Thymus (tissue), 14 donors: ENCODE measurements around the gene RGN. TPM values are rescaled to one million over a fixed set of nuclear protein-coding genes. Genes with fewer than 3 reads are reported as not detected.

Source experiments
- DNase-seq, 9 donors: peaks; one replicate each; pipeline ENCODE4 v3.0.0-alpha.2; 2013; ENCODE audit warnings: low spot score in 9 of 9, low read depth in 6 of 9, missing footprints in 1 of 9
- H3K27ac ChIP-seq, 2 donors: one replicate each; pipeline ENCODE4 v1.5.1; 2013; ENCODE audit warnings: control low read depth in 1 of 2, low read depth in 1 of 2, low read length in 1 of 2, mild to moderate bottlenecking in 1 of 2, moderate library complexity in 1 of 2
- H3K27me3 ChIP-seq, 2 donors: one replicate each; pipeline ENCODE4 v1.5.1; 2013; ENCODE audit warnings: low read length in 1 of 2; ENCODE audit not compliant: control insufficient read depth in 2 of 2, insufficient read depth in 1 of 2
- H3K36me3 ChIP-seq, 2 donors: one replicate each; pipeline ENCODE4 v1.5.1; 2013; ENCODE audit warnings: low read length in 1 of 2, mild to moderate bottlenecking in 1 of 2, moderate library complexity in 1 of 2; ENCODE audit not compliant: control insufficient read depth in 2 of 2, insufficient read depth in 2 of 2
- H3K4me1 ChIP-seq, 2 donors: one replicate each; pipeline ENCODE4 v1.5.1; 2013; ENCODE audit warnings: low read length in 2 of 2; ENCODE audit not compliant: control insufficient read depth in 2 of 2, insufficient read depth in 2 of 2
- H3K4me3 ChIP-seq, 2 donors: one replicate each; pipeline ENCODE4 v1.5.1; 2013; ENCODE audit warnings: low read length in 2 of 2, control low read depth in 1 of 2, mild to moderate bottlenecking in 1 of 2
- H3K9me3 ChIP-seq, 2 donors: one replicate each; pipeline ENCODE4 v1.5.1; 2013; ENCODE audit warnings: low read length in 1 of 2, mild to moderate bottlenecking in 1 of 2; ENCODE audit not compliant: control insufficient read depth in 2 of 2, insufficient read depth in 1 of 2
- WGBS: extraction: QIAGEN DNeasy Blood & Tissue Kit; methylation state at CpG from one replicate; pipeline ENCODE4 v1.1.7; 2013; 5-methylcytosine and 5-hydroxymethylcytosine counted together
- long read RNA-seq, 10 donors: transcript quantifications; one replicate each; lab custom pipeline, GENCODE V29; 2026
- polyA plus RNA-seq: library from polyadenylated mRNA; stranded (reverse); fragments of 200-250 nt; gene quantifications from one replicate; pipeline ENCODE4 v1.2.3, GENCODE V29; 2013
- total RNA-seq: library from RNA; stranded (reverse); fragments of 120-200 nt; gene quantifications from one replicate; pipeline ENCODE4 v1.2.4, GENCODE V29; 2013
- donor health status: healthy.

The RGN gene
- total RNA-seq (0.28 TPM), polyA plus RNA-seq (2.3 TPM)
- long read RNA-seq, donor 1, result 0 reads
- long read RNA-seq, donor 2, result 0 reads
- long read RNA-seq, donor 3, result 0 reads
- long read RNA-seq, donor 4, result 0 reads
- long read RNA-seq, donor 5, partial matches to known transcripts, result 0 of 2 reads
- long read RNA-seq, donor 5, other reads (novel, unspliced or antisense), result 0 of 2 reads
- long read RNA-seq, donor 6, result 0 reads
- long read RNA-seq, donor 7, result 0 reads
- long read RNA-seq, donor 8, result 0 reads
- long read RNA-seq, donor 9, result 0 reads
- long read RNA-seq, donor 10, result 0 reads

- Histone ChIP-seq H3K27ac (no peak within 1 kb of the TSS), H3K9me3 (no peaks in the 10 kb centered on the region), H3K27me3 (peaks cover 0 to 8% of the 10 kb centered on the region in 2 donors), H3K4me3 (no peak within 1 kb of the TSS), H3K4me1 (no peaks in the 10 kb centered on the region), H3K36me3 (no peaks in the 10 kb centered on the region)
- no peak for DNase-seq
- 76% methylated on average over 59 of the region's 59 CpGs for WGBS
Observed at GRCh38 chrX:47078129-47079043, at the start of gene RGN. TSS of gene RGN (plus strand) at chrX:47078443. CDS start at chrX:47081145, 2,702 bp downstream.

- Histone ChIP-seq H3K4me1 (no peaks in the 10 kb centered on the region), H3K4me3 (no peak overlapping the region), H3K9me3 (no peaks in the 10 kb centered on the region), H3K27ac (no peak overlapping the region), H3K36me3 (peaks cover 0 to 2% of the 10 kb centered on the region in 2 donors), H3K27me3 (no peaks in the 10 kb centered on the region)
- peak in 8 of 9 donors; percentile 30 to 80 (median 46) for DNase-seq
Observed at GRCh38 chrX:47030339-47030738, 47.9 kb upstream of the RGN start.

- 95% methylated on average over 5 of the region's 5 CpGs for WGBS
Observed at GRCh38 chrX:47047989-47048388, 30.3 kb upstream of the RGN start.

GRCh38 chrX:47059142-47059874 is 18.9 kb upstream of the RGN start:
- Histone ChIP-seq H3K27ac (no peak overlapping the region), H3K4me3 (no peak overlapping the region), H3K9me3 (no peaks in the 10 kb centered on the region), H3K36me3 (peaks cover 0 to 13% of the 10 kb centered on the region in 2 donors), H3K27me3 (no peaks in the 10 kb centered on the region), H3K4me1 (no peaks in the 10 kb centered on the region)
- no peak for DNase-seq
- 100% methylated on average over 1 of the region's 1 CpG for WGBS

More at GRCh38 chrX:47047989-47048388, 30.3 kb upstream of the RGN start:
- Histone ChIP-seq H3K4me1 (no peaks in the 10 kb centered on the region), H3K27ac (no peak overlapping the region), H3K27me3 (no peaks in the 10 kb centered on the region), H3K36me3 (no peaks in the 10 kb centered on the region), H3K9me3 (no peaks in the 10 kb centered on the region), H3K4me3 (no peak overlapping the region)
- DNase-seq, result no peak

- WGBS, result 95% methylated on average over 2 of the region's 2 CpGs
- Histone ChIP-seq H3K9me3 (no peaks in the 10 kb centered on the region), H3K4me3 (no peak overlapping the region), H3K27me3 (no peaks in the 10 kb centered on the region), H3K4me1 (no peaks in the 10 kb centered on the region), H3K36me3 (peaks cover 0 to 13% of the 10 kb centered on the region in 2 donors), H3K27ac (no peak overlapping the region)
- DNase-seq, result no peak
Observed at GRCh38 chrX:47060708-47061107, 17.5 kb upstream of the RGN start.

GRCh38 chrX:47061238-47061919 is 16.9 kb upstream of the RGN start:
- no peak for DNase-seq
- Histone ChIP-seq H3K27me3 (no peaks in the 10 kb centered on the region), H3K27ac (no peak overlapping the region), H3K36me3 (peaks cover 0 to 13% of the 10 kb centered on the region in 2 donors), H3K4me1 (no peaks in the 10 kb centered on the region), H3K9me3 (no peaks in the 10 kb centered on the region), H3K4me3 (no peak overlapping the region)
- WGBS, result 92% methylated on average over 2 of the region's 2 CpGs

GRCh38 chrX:47063179-47063578 is 15.1 kb upstream of the RGN start:
- no peak for DNase-seq
- H3K4me1 ChIP-seq, result no peaks in the 10 kb centered on the region
- peaks cover 0 to 4% of the 10 kb centered on the region in 2 donors for H3K36me3 ChIP-seq
- 100% methylated on average over 2 of the region's 2 CpGs for WGBS
- no peak overlapping the region for H3K27ac ChIP-seq
- H3K27me3 ChIP-seq, result no peaks in the 10 kb centered on the region
- H3K4me3 ChIP-seq, result no peak overlapping the region
- no peaks in the 10 kb centered on the region for H3K9me3 ChIP-seq

- DNase-seq, result no peak
- Histone ChIP-seq H3K4me1 (no peaks in the 10 kb centered on the region), H3K9me3 (no peaks in the 10 kb centered on the region), H3K36me3 (no peaks in the 10 kb centered on the region), H3K27me3 (no peaks in the 10 kb centered on the region), H3K27ac (no peak overlapping the region), H3K4me3 (no peak overlapping the region)
- WGBS, result 96% methylated on average over 3 of the region's 3 CpGs
Observed at GRCh38 chrX:47068214-47068613, 10.0 kb upstream of the RGN start.
